Lower leg skin (tissue), 3 donors: ENCODE results near the gene NBEA.

Experiments used
- CTCF ChIP-seq, 3 donors: fragments of 450-650 bp; IDR thresholded peaks; one replicate each; pipeline ENCODE4 v1.5.1; 2016; ENCODE audit warnings: antibody characterized with exemption in 3 of 3, mild to moderate bottlenecking in 3 of 3, moderate library complexity in 2 of 3
- POLR2A ChIP-seq, 2 donors: fragments of 450-650 bp; IDR thresholded peaks; one replicate each; pipeline ENCODE4 v1.6.1; 2016 to 2017; ENCODE audit warnings: antibody characterized with exemption in 2 of 2, mild to moderate bottlenecking in 1 of 2, moderate library complexity in 1 of 2

DNA sequence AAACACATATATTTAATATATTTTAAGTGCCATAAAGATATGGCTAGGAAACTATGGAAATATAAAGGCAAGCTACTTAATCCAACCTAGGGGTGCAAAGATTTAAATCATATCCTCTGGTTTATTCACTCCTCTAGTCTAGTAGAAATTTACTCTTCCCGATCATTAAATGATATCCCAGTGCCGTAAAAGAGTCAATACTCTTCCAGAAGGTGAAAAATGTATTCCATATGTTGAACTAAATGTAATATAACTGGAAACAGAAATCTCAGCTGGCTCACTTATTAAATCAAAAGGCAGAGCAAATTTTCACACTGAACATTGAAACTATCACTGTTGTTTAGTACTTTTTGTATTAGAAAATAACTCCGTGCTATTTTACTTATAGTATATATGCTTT lies 523.3 kb downstream of the NBEA start:
- no peak for TF ChIP-seq CTCF (IDR thresholded peaks at IDR 0.05)
- no peak for TF ChIP-seq POLR2A (IDR thresholded peaks at IDR 0.05)
